ENCODE data around the gene DAPK2.

DAPK2 gene

GRCh38 chr15:63983061-63983711 is 63.1 kb downstream of the DAPK2 start:
- WGBS (ENCODE audit: extremely low coverage, insufficient coverage, insufficient read length) = no CpG with 5 or more reads among the region's 19 CpGs

GRCh38 chr15:63982381-63982854 is 63.9 kb downstream of the DAPK2 start:
- H3K4me2 ChIP-seq (ENCODE audit: low read length) = no peak overlapping the region
- no peak overlapping the region for H2AFZ ChIP-seq (ENCODE audit: insufficient read depth, low read length, poor library complexity)
- H2BK120ac ChIP-seq (ENCODE audit: insufficient read depth, low read length, poor library complexity) = no peak overlapping the region
- no peaks in the 10 kb centered on the region for H3K9me3 ChIP-seq (ENCODE audit: insufficient read depth, low read depth, low read length)
- no peaks in the 10 kb centered on the region for H3K36me3 ChIP-seq (ENCODE audit: control insufficient read depth in 1 of 2, insufficient read depth in 2 of 2, low read length in 2 of 2)
- no peak overlapping the region for H2AK5ac ChIP-seq (ENCODE audit: low read length)
- no peak overlapping the region for H3K4me3 ChIP-seq (ENCODE audit: low read depth, low read length)
- H3K9ac ChIP-seq (ENCODE audit: low read length) = no peak overlapping the region
- no peaks in the 10 kb centered on the region for H3K27me3 ChIP-seq (ENCODE audit: insufficient read depth, low read length)
- no CpG with 5 or more reads among the region's 7 CpGs for WGBS (ENCODE audit: extremely low coverage, insufficient coverage, insufficient read length)
- H3K27ac ChIP-seq (ENCODE audit: low read depth, low read length) = no peak overlapping the region
- no peak for DNase-seq
- H3K79me1 ChIP-seq (ENCODE audit: low read length) = no peaks in the 10 kb centered on the region
- no peak overlapping the region for H4K12ac ChIP-seq (ENCODE audit: low read depth, low read length)
- no peak overlapping the region for H3K14ac ChIP-seq (ENCODE audit: low read length)
- H3K4me1 ChIP-seq (ENCODE audit: control insufficient read depth in 1 of 2, insufficient read depth in 2 of 2, low read length in 2 of 2) = no peaks in the 10 kb centered on the region
- no peak overlapping the region for H4K91ac ChIP-seq (ENCODE audit: low read depth, low read length)
- no peak overlapping the region for H3K23ac ChIP-seq (ENCODE audit: low read length)
- H3K4ac ChIP-seq (ENCODE audit: low read depth, low read length) = no peak overlapping the region
- H2BK12ac ChIP-seq (ENCODE audit: low read length) = no peak overlapping the region
- no peaks in the 10 kb centered on the region for H3K79me2 ChIP-seq (ENCODE audit: control insufficient read depth, insufficient read depth, low read length, poor library complexity)
- H2BK5ac ChIP-seq (ENCODE audit: low read depth, low read length, poor library complexity) = no peak overlapping the region
- no peak overlapping the region for H3K18ac ChIP-seq (ENCODE audit: low read length)
- no peak overlapping the region for H4K8ac ChIP-seq (ENCODE audit: low read depth, low read length)

More at GRCh38 chr15:63983061-63983711, 63.1 kb downstream of the DAPK2 start:
- Histone ChIP-seq H3K79me2 (ENCODE audit: control insufficient read depth, insufficient read depth, low read length, poor library complexity) (no peaks in the 10 kb centered on the region), H3K4ac (ENCODE audit: low read depth, low read length) (no peak overlapping the region), H3K18ac (ENCODE audit: low read length) (no peak overlapping the region), H2BK12ac (ENCODE audit: low read length) (no peak overlapping the region), H3K27ac (ENCODE audit: low read depth, low read length) (no peak overlapping the region), H3K4me3 (ENCODE audit: low read depth, low read length) (no peak overlapping the region), H4K91ac (ENCODE audit: low read depth, low read length) (no peak overlapping the region), H2BK5ac (ENCODE audit: low read depth, low read length, poor library complexity) (no peak overlapping the region), H2BK120ac (ENCODE audit: insufficient read depth, low read length, poor library complexity) (no peak overlapping the region), H3K79me1 (ENCODE audit: low read length) (no peaks in the 10 kb centered on the region), H3K4me2 (ENCODE audit: low read length) (no peak overlapping the region), H3K14ac (ENCODE audit: low read length) (no peak overlapping the region), H4K12ac (ENCODE audit: low read depth, low read length) (no peak overlapping the region), H2AK5ac (ENCODE audit: low read length) (no peak overlapping the region), H3K4me1 (ENCODE audit: control insufficient read depth in 1 of 2, insufficient read depth in 2 of 2, low read length in 2 of 2) (no peaks in the 10 kb centered on the region), H3K36me3 (ENCODE audit: control insufficient read depth in 1 of 2, insufficient read depth in 2 of 2, low read length in 2 of 2) (no peaks in the 10 kb centered on the region), H3K23ac (ENCODE audit: low read length) (no peak overlapping the region), H3K9me3 (ENCODE audit: insufficient read depth, low read depth, low read length) (no peaks in the 10 kb centered on the region), H3K9ac (ENCODE audit: low read length) (no peak overlapping the region), H4K8ac (ENCODE audit: low read depth, low read length) (no peak overlapping the region), H2AFZ (ENCODE audit: insufficient read depth, low read length, poor library complexity) (no peak overlapping the region), H3K27me3 (ENCODE audit: insufficient read depth, low read length) (no peaks in the 10 kb centered on the region)
- DNase-seq = no peak

- Histone ChIP-seq H2BK12ac (ENCODE audit: low read length) (no peak overlapping the region), H3K4me3 (ENCODE audit: low read depth, low read length) (no peak overlapping the region), H2BK120ac (ENCODE audit: insufficient read depth, low read length, poor library complexity) (no peak overlapping the region), H3K4ac (ENCODE audit: low read depth, low read length) (no peak overlapping the region), H3K4me2 (ENCODE audit: low read length) (no peak overlapping the region), H3K14ac (ENCODE audit: low read length) (no peak overlapping the region), H2BK5ac (ENCODE audit: low read depth, low read length, poor library complexity) (no peak overlapping the region), H4K91ac (ENCODE audit: low read depth, low read length) (no peak overlapping the region), H4K12ac (ENCODE audit: low read depth, low read length) (no peak overlapping the region), H3K79me2 (ENCODE audit: control insufficient read depth, insufficient read depth, low read length, poor library complexity) (no peaks in the 10 kb centered on the region), H3K27ac (ENCODE audit: low read depth, low read length) (no peak overlapping the region), H3K9me3 (ENCODE audit: insufficient read depth, low read depth, low read length) (no peaks in the 10 kb centered on the region), H3K4me1 (ENCODE audit: control insufficient read depth in 1 of 2, insufficient read depth in 2 of 2, low read length in 2 of 2) (no peaks in the 10 kb centered on the region), H3K27me3 (ENCODE audit: insufficient read depth, low read length) (no peaks in the 10 kb centered on the region), H3K36me3 (ENCODE audit: control insufficient read depth in 1 of 2, insufficient read depth in 2 of 2, low read length in 2 of 2) (no peaks in the 10 kb centered on the region), H3K23ac (ENCODE audit: low read length) (no peak overlapping the region), H3K9ac (ENCODE audit: low read length) (no peak overlapping the region), H3K18ac (ENCODE audit: low read length) (no peak overlapping the region), H2AK5ac (ENCODE audit: low read length) (no peak overlapping the region), H3K79me1 (ENCODE audit: low read length) (no peaks in the 10 kb centered on the region), H4K8ac (ENCODE audit: low read depth, low read length) (no peak overlapping the region), H2AFZ (ENCODE audit: insufficient read depth, low read length, poor library complexity) (no peak overlapping the region)
- no CpG with 5 or more reads among the region's 13 CpGs for WGBS (ENCODE audit: extremely low coverage, insufficient coverage, insufficient read length)
- DNase-seq = no peak
Measured at GRCh38 chr15:63981596-63982320, 64.5 kb downstream of the DAPK2 start.

GRCh38 chr15:63979262-63979793 is 67.0 kb downstream of the DAPK2 start:
- Histone ChIP-seq H4K12ac (ENCODE audit: low read depth, low read length) (no peak overlapping the region), H3K4ac (ENCODE audit: low read depth, low read length) (no peak overlapping the region), H2BK5ac (ENCODE audit: low read depth, low read length, poor library complexity) (no peak overlapping the region), H3K36me3 (ENCODE audit: control insufficient read depth in 1 of 2, insufficient read depth in 2 of 2, low read length in 2 of 2) (no peaks in the 10 kb centered on the region), H2AFZ (ENCODE audit: insufficient read depth, low read length, poor library complexity) (no peak overlapping the region), H3K4me2 (ENCODE audit: low read length) (no peak overlapping the region), H3K79me2 (ENCODE audit: control insufficient read depth, insufficient read depth, low read length, poor library complexity) (no peaks in the 10 kb centered on the region), H3K79me1 (ENCODE audit: low read length) (no peaks in the 10 kb centered on the region), H4K8ac (ENCODE audit: low read depth, low read length) (no peak overlapping the region), H2BK12ac (ENCODE audit: low read length) (no peak overlapping the region), H3K18ac (ENCODE audit: low read length) (no peak overlapping the region), H3K23ac (ENCODE audit: low read length) (no peak overlapping the region), H3K9ac (ENCODE audit: low read length) (no peak overlapping the region), H3K27me3 (ENCODE audit: insufficient read depth, low read length) (no peaks in the 10 kb centered on the region), H2BK120ac (ENCODE audit: insufficient read depth, low read length, poor library complexity) (no peak overlapping the region), H3K9me3 (ENCODE audit: insufficient read depth, low read depth, low read length) (no peaks in the 10 kb centered on the region), H4K91ac (ENCODE audit: low read depth, low read length) (no peak overlapping the region), H2AK5ac (ENCODE audit: low read length) (no peak overlapping the region), H3K14ac (ENCODE audit: low read length) (no peak overlapping the region), H3K27ac (ENCODE audit: low read depth, low read length) (no peak overlapping the region), H3K4me3 (ENCODE audit: low read depth, low read length) (no peak overlapping the region), H3K4me1 (ENCODE audit: control insufficient read depth in 1 of 2, insufficient read depth in 2 of 2, low read length in 2 of 2) (no peaks in the 10 kb centered on the region)
- WGBS (ENCODE audit: extremely low coverage, insufficient coverage, insufficient read length) = no CpG with 5 or more reads among the region's 6 CpGs
- DNase-seq = no peak
